GM12878 (cell line): ENCODE measurements around the gene RALGPS1. TPM values are rescaled to one million over a fixed set of nuclear protein-coding genes. Genes with fewer than 3 reads are reported as not detected.

Experiments
- ATAC-seq: fragments of 200-7000 bp; cut with Tn5 transposase; 3 replicates; pipeline ENCODE4 v1.9.1; 2020; ENCODE audit warnings: mild to moderate bottlenecking, moderate library complexity
- BruUV-seq: library from RNA; stranded (reverse); fragments of 400-500 nt; replicated peaks from 2 replicates; lab custom pipeline; 2021; lab: Mats Ljungman, UMichigan
- CTCF ChIA-PET: fragments of 300-600 bp; sonication (Branson Sonifier 250); formaldehyde crosslinking; extraction: SDS; loops from one replicate; lab custom pipeline; 2021; ENCODE audit warnings: inconsistent platforms; lab: Yijun Ruan, JAX
- POLR2A ChIA-PET: fragments of 350-600 bp; formaldehyde crosslinking; extraction: SDS; loops from one replicate; lab custom pipeline; 2021; ENCODE audit warnings: inconsistent platforms; lab: Charles Lee
- RAD21 ChIA-PET: fragments of 300-600 bp; sonication (Branson Sonifier 250); formaldehyde crosslinking; loops from one replicate; lab custom pipeline; 2023; ENCODE audit warnings: antibody characterized with exemption; ENCODE audit not compliant: unreplicated experiment; lab: Charles Lee
- SMC1A ChIA-PET: fragments of 300-600 bp; sonication (Branson Sonifier 250); formaldehyde crosslinking; loops from one replicate; lab custom pipeline; 2023; ENCODE audit not compliant: unreplicated experiment, uncharacterized antibody; lab: Charles Lee
- DNase-seq: peaks from one replicate; pipeline ENCODE4 v3.0.0-alpha.2; 2011; ENCODE audit warnings: low read depth, low spot score
- FAIRE-seq: peaks from 3 replicates; lab custom pipeline; 2011; peaks lifted over from hg19 to GRCh38; lab: Jason Lieb, UNC
- H2AFZ ChIP-seq: 2 replicates; pipeline ENCODE4 v1.6.0; 2011; ENCODE audit warnings: low read depth, low read length, control low read depth; ENCODE audit not compliant: control insufficient read depth
- H3K27ac ChIP-seq: 2 replicates; pipeline ENCODE4 v1.5.1; 2011; ENCODE audit warnings: control low read depth; ENCODE audit not compliant: control insufficient read depth, insufficient read depth
- H3K27me3 ChIP-seq, 2 experiments: replicated peaks in 1 of 2; 2 replicates each; pipeline versions ENCODE4 v1.6.0 to v1.6.1; 2011; ENCODE audit warnings: low read length in 1 of 2; ENCODE audit not compliant: control insufficient read depth in 2 of 2, insufficient read depth in 2 of 2
- H3K36me3 ChIP-seq, 2 experiments: 2 replicates each; pipeline ENCODE4 v1.5.1; 2011; ENCODE audit warnings: low read length in 1 of 2; ENCODE audit not compliant: control insufficient read depth in 2 of 2, insufficient read depth in 2 of 2
- H3K4me1 ChIP-seq: 2 replicates; pipeline ENCODE4 v1.6.1; 2011; ENCODE audit warnings: mild to moderate bottlenecking, low read length, moderate library complexity, mixed read lengths; ENCODE audit not compliant: control insufficient read depth, insufficient read depth
- H3K4me2 ChIP-seq: 2 replicates; pipeline ENCODE4 v1.6.0; 2011; ENCODE audit warnings: control low read depth; ENCODE audit not compliant: control insufficient read depth, insufficient read depth
- H3K4me3 ChIP-seq: fragments of 200-600 bp; sonication (generic); 2 replicates; pipeline ENCODE4 v1.5.1; 2016
- H3K79me2 ChIP-seq: 2 replicates; pipeline ENCODE4 v1.6.0; 2011; ENCODE audit warnings: low read length; ENCODE audit not compliant: control insufficient read depth, insufficient read depth
- H3K9ac ChIP-seq: 2 replicates; pipeline ENCODE4 v1.8.0; 2011; ENCODE audit warnings: low read length, control low read depth, mixed read lengths; ENCODE audit not compliant: control insufficient read depth, insufficient read depth
- H3K9me3 ChIP-seq: replicated peaks from 3 replicates; pipeline ENCODE4 v1.5.1; 2011; ENCODE audit warnings: mild to moderate bottlenecking, low read length; ENCODE audit not compliant: control insufficient read depth, insufficient read depth
- H4K20me1 ChIP-seq: 2 replicates; pipeline ENCODE4 v1.6.0; 2011; ENCODE audit not compliant: control insufficient read depth, insufficient read depth
- ATF3 ChIP-seq: IDR thresholded peaks from 2 replicates; pipeline ENCODE4 v1.6.1; 2011; ENCODE audit warnings: low read depth, mild to moderate bottlenecking, low read length, moderate library complexity, borderline replicate concordance; ENCODE audit errors: extremely low read depth
- CEBPB ChIP-seq, 2 experiments: fragments of 150-350 bp in 1 of 2; IDR thresholded peaks; 2 replicates each; pipeline ENCODE4 v1.6.1; 2012 to 2014; ENCODE audit warnings: low read depth in 2 of 2, low read length in 2 of 2, borderline replicate concordance in 1 of 2, inconsistent platforms in 1 of 2
- CHD4 ChIP-seq: fragments of 200-600 bp; sonication (generic); IDR thresholded peaks from 2 replicates; pipeline ENCODE4 v1.6.1; 2016; ENCODE audit warnings: mild to moderate bottlenecking
- EP300 ChIP-seq, 2 experiments: fragments of 150-350 bp in 1 of 2; IDR thresholded peaks; 2 replicates each; pipeline ENCODE4 v1.6.1; 2011 to 2012; ENCODE audit warnings: low read depth in 2 of 2, low read length in 2 of 2, borderline replicate concordance in 1 of 2, improper control_type of control experiment in 1 of 2, inconsistent platforms in 1 of 2; ENCODE audit not compliant: control insufficient read depth in 1 of 2
- ESRRA ChIP-seq: IDR thresholded peaks from 2 replicates; pipeline ENCODE4 v1.6.1; 2012; ENCODE audit warnings: mild to moderate bottlenecking, low read length, improper control_type of control experiment
- IRF4 ChIP-seq: IDR thresholded peaks from 2 replicates; pipeline ENCODE4 v1.6.1; 2011; ENCODE audit warnings: low read depth, low read length
- NFXL1 ChIP-seq: fragments of 450-650 bp; IDR thresholded peaks from 2 replicates; pipeline ENCODE4 v1.6.1; 2017; ENCODE audit warnings: antibody characterized with exemption, mild to moderate bottlenecking, borderline replicate concordance
- NKRF ChIP-seq: fragments of 450-650 bp; conservative IDR thresholded peaks from 2 replicates; pipeline ENCODE4 v1.6.1; 2017; ENCODE audit warnings: mild to moderate bottlenecking, moderate library complexity
- POLR2AphosphoS5 ChIP-seq: IDR thresholded peaks from 2 replicates; pipeline ENCODE4 v1.6.1; 2011; ENCODE audit warnings: mild to moderate bottlenecking, low read length, inconsistent platforms
- RB1 ChIP-seq: fragments of 450-650 bp; formaldehyde crosslinking; IDR thresholded peaks from 2 replicates; pipeline ENCODE4 v1.6.1; 2017; ENCODE audit warnings: mild to moderate bottlenecking, borderline replicate concordance
- SMAD1 ChIP-seq: fragments of 450-650 bp; IDR thresholded peaks from 2 replicates; pipeline ENCODE4 v1.6.1; 2018; ENCODE audit warnings: mild to moderate bottlenecking, low read depth; ENCODE audit not compliant: partially characterized antibody
- SRF ChIP-seq, 2 experiments: IDR thresholded peaks; 2 replicates each; pipeline ENCODE4 v1.6.1; 2011; ENCODE audit warnings: low read depth in 2 of 2, low read length in 2 of 2, mild to moderate bottlenecking in 1 of 2, moderate library complexity in 1 of 2
- STAT3 ChIP-seq: IDR thresholded peaks from 2 replicates; pipeline ENCODE4 v1.6.1; 2011; ENCODE audit warnings: low read depth, low read length, improper control_type of control experiment
- SUZ12 ChIP-seq: fragments of 200-600 bp; sonication (generic); IDR thresholded peaks from one replicate; pipeline ENCODE4 v1.6.1; 2018; ENCODE audit warnings: antibody characterized with exemption, mild to moderate bottlenecking; ENCODE audit not compliant: unreplicated experiment
- TAF1 ChIP-seq: IDR thresholded peaks from 2 replicates; pipeline ENCODE4 v1.6.1; 2011; ENCODE audit warnings: mild to moderate bottlenecking, low read depth, low read length, borderline replicate concordance
- ZNF592 ChIP-seq: fragments of 450-650 bp; IDR thresholded peaks from 2 replicates; pipeline ENCODE4 v1.6.1; 2017; ENCODE audit warnings: mild to moderate bottlenecking, moderate library complexity
- WGBS: methylation state at CpG from one replicate; pipeline ENCODE4 v1.1.6; 2016; ENCODE audit warnings: low lambda C conversion rate; ENCODE audit not compliant: insufficient replicate concordance, insufficient coverage; ENCODE audit errors: missing lambda C conversion rate; 5-methylcytosine and 5-hydroxymethylcytosine counted together
- in situ Hi-C: fragments of 300-500 bp; cut with MboI; formaldehyde crosslinking; loops from 9 replicates; pipeline ENCODE4 v1.14.3; 2018; ENCODE audit warnings: mixed read lengths
- intact Hi-C: fragments of 100-400 bp; cut with micrococcal nuclease; formaldehyde crosslinking; loops from one replicate; pipeline ENCODE4 v1.14.2; 2022; ENCODE audit not compliant: unreplicated experiment
- polyA plus RNA-seq, 11 experiments: library from polyadenylated mRNA; depleted of rRNA in 4 of 11; unstranded in 6 of 11; stranded (reverse) in 5 of 11; fragments of >200 nt; fragmentation: Nextera tagmentation in 4 of 11; fragmentation: Illumina TruSeq in 1 of 11; extraction: Ambion mirVana in 4 of 11; extraction: Trizol in 1 of 11; gene quantifications; 1 replicate in 1 of 11; 2 replicates in 10 of 11; pipeline versions ENCODE4 v1.2.1 to v1.2.3, GENCODE V29; 2011 to 2016; ENCODE audit warnings: inconsistent platforms in 2 of 11, missing spikeins in 2 of 11, low read depth in 1 of 11
- total RNA-seq, 4 experiments: library from RNA; depleted of rRNA in 3 of 4; stranded (reverse); fragments of >200 nt in 3 of 4; fragmentation: Illumina TruSeq in 1 of 4; extraction: Trizol in 1 of 4; gene quantifications; 2 replicates each; pipeline versions ENCODE4 v1.2.1 to v1.2.3, GENCODE V29; 2013 to 2021

The RALGPS1 gene
- total and polyA plus RNA-seq, 10 of the 15 experiments (the other 5 are each of a cell fraction or from before 2014, with no cell fraction given) = 0.13 to 5.6 (median 2.7) TPM

- ChIA-PET POLR2A (no interaction called here), RAD21 (interaction anchor here (1.3 to 17.4 kb wide), 3 partner anchors 6 to 190 kb away, joined by 3 to 515 read pairs (median 515); no protein-coding TSS in a partner anchor), SMC1A (interaction anchor here (28.2 to 28.4 kb wide), 2 partner anchors 11 to 14 kb away, joined by 812 read pairs; no protein-coding TSS in a partner anchor), CTCF (interaction anchor here (1.2 to 4.2 kb wide), 2 partner anchors 14 to 22 kb away, joined by 3 to 24 read pairs; no protein-coding TSS in a partner anchor)
- no peaks in the 10 kb centered on the region for H3K9me3 ChIP-seq
- H3K4me3 ChIP-seq = no peak overlapping the region
- H3K79me2 ChIP-seq = no peaks in the 10 kb centered on the region
- H3K27ac ChIP-seq = no peak overlapping the region
- ATAC-seq (no peak), DNase-seq (no peak), FAIRE-seq (no peak)
- WGBS = 60% methylated on average over 3 of the region's 3 CpGs
- H3K27me3 ChIP-seq = no peaks in the 10 kb centered on the region
- no TSS peak for BruUV-seq
- no peak overlapping the region for H3K9ac ChIP-seq
- H3K4me1 ChIP-seq = peaks cover 10% of the 10 kb centered on the region
- TF ChIP-seq EP300 (IDR thresholded peaks at IDR 0.05; ENCODE audit: borderline replicate concordance in 1 of 2, control insufficient read depth in 1 of 2, low read depth in 2 of 2, low read length in 2 of 2) = no peak
- no peak for TF ChIP-seq CEBPB (IDR thresholded peaks at IDR 0.05; ENCODE audit: borderline replicate concordance in 1 of 2, low read depth in 2 of 2, low read length in 2 of 2)
- TF ChIP-seq RB1 = no peak
- TF ChIP-seq CHD4 = no peak
- no peak for TF ChIP-seq NFXL1
- no peak for TF ChIP-seq SRF (IDR thresholded peaks at IDR 0.05; ENCODE audit: low read depth in 2 of 2, low read length in 2 of 2)
- TF ChIP-seq ESRRA = no peak
- no peak for TF ChIP-seq STAT3
- no peak for TF ChIP-seq TAF1
- TF ChIP-seq SUZ12 = no peak
- no peak for TF ChIP-seq IRF4
- no peak for TF ChIP-seq SMAD1
- no peak for TF ChIP-seq ATF3
- no peak for TF ChIP-seq POLR2AphosphoS5
- no peak for TF ChIP-seq ZNF592
- no peak for TF ChIP-seq NKRF
- intact Hi-C loops = no loop called here
- in situ Hi-C loops = no loop called here
- no peaks in the 10 kb centered on the region for H4K20me1 ChIP-seq
- H3K4me2 ChIP-seq = no peak overlapping the region
- H3K36me3 ChIP-seq = no peaks in the 10 kb centered on the region
- H2AFZ ChIP-seq = no peak overlapping the region
These were observed 262.0 kb downstream of the RALGPS1 start for GRCh38 chr9:127176631-127177030.
